ENCODE results near the gene PUSL1. TPM values are rescaled to one million over a fixed set of nuclear protein-coding genes. Genes with fewer than 3 reads are reported as not detected.

Gene PUSL1
- total RNA-seq, 2 experiments from 2014 or later: 31.3 to 57.1 TPM

DNA sequence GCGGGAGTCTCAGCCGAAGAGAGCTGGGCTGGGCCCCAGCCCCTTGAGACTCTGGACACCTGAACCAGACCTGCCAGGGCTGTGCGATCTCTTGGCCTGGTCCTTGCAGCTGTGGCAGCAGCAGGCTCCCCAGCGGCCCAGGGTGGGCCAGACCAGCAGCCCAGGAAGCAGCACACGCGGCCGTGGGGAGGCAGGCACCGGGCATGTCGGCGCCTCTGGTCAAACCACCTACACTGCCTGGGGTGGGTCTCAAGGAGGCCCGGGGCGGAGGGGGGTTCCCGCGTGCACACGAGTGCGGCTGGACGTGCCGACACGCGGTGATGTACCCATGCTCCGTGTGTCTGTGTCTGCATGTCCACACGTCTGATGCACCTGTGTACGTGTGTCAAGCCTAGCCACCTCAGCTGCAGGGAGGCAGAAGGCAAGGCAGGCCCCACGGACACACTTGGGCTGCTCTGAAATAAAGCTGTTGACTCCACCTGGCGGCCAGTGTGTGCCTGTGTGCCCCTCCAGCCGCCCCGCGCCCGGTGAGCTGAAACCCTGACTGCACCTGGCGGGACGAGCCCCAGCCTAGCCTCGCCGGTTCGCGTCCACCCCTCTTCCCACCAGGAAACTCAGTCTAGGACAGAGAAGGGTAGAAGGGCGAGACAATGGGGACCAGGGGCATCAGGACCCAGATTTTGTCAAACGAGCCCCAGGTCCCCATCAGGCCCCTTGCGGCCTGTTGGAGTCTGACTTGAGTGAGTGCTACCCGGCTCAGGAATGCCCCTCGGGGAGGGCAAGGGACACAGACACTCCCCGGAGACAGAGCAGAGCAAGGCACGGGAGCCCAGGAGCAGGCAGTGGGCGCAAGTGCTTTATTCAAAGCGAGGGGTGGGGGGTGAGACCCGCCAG is 16.6 kb upstream of the PUSL1 start:
- peak; percentile 85 for DNase-seq (ENCODE audit: low spot score)
- Histone ChIP-seq H3K9me2 (ENCODE audit: insufficient read depth, low read length) (no peaks in the 10 kb centered on the region), H3K9me3 (ENCODE audit: low read length) (no peaks in the 10 kb centered on the region), H3K4me2 (ENCODE audit: low read length) (no peak overlapping the region), H3K27ac (ENCODE audit: low read depth, low read length, poor library complexity, severe bottlenecking) (no peak overlapping the region), H3K4me3 (ENCODE audit: low read depth, low read length, poor library complexity, severe bottlenecking) (no peak overlapping the region), H3K4me1 (ENCODE audit: insufficient read depth, low read length, poor library complexity, severe bottlenecking) (no peaks in the 10 kb centered on the region), H2AFZ (ENCODE audit: low read length) (no peak overlapping the region), H4K20me1 (ENCODE audit: insufficient read depth, low read length) (no peaks in the 10 kb centered on the region), H3K36me3 (ENCODE audit: insufficient read depth, low read length) (no peaks in the 10 kb centered on the region), H3K79me2 (ENCODE audit: insufficient read depth, low read depth, low read length) (no peaks in the 10 kb centered on the region)
- intact Hi-C loops (cut with micrococcal nuclease; ENCODE audit: unreplicated experiment): loop anchor here (2.0 kb wide), 2 partner anchors 169 to 259 kb away; no protein-coding TSS in a partner anchor
- no TSS peak for BruUV-seq (replicated peaks)
- ChIA-PET CTCF (ENCODE audit: unreplicated experiment) (interaction anchor here (0.5 to 1.1 kb wide), 5 partner anchors 8 to 1125 kb away, joined by 3 to 5 read pairs (median 4); no protein-coding TSS in a partner anchor), POLR2A (no interaction called here)
- TF ChIP-seq, protein P1, sequence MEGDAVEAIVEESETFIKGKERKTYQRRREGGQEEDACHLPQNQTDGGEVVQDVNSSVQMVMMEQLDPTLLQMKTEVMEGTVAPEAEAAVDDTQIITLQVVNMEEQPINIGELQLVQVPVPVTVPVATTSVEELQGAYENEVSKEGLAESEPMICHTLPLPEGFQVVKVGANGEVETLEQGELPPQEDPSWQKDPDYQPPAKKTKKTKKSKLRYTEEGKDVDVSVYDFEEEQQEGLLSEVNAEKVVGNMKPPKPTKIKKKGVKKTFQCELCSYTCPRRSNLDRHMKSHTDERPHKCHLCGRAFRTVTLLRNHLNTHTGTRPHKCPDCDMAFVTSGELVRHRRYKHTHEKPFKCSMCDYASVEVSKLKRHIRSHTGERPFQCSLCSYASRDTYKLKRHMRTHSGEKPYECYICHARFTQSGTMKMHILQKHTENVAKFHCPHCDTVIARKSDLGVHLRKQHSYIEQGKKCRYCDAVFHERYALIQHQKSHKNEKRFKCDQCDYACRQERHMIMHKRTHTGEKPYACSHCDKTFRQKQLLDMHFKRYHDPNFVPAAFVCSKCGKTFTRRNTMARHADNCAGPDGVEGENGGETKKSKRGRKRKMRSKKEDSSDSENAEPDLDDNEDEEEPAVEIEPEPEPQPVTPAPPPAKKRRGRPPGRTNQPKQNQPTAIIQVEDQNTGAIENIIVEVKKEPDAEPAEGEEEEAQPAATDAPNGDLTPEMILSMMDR (conservative IDR thresholded peaks at IDR 0.05; ENCODE audit: low read length): peak; percentile 85
- no peak for TF ChIP-seq EZH2phosphoT487 (IDR thresholded peaks at IDR 0.05; ENCODE audit: borderline replicate concordance, low read depth, low read length)

DNA sequence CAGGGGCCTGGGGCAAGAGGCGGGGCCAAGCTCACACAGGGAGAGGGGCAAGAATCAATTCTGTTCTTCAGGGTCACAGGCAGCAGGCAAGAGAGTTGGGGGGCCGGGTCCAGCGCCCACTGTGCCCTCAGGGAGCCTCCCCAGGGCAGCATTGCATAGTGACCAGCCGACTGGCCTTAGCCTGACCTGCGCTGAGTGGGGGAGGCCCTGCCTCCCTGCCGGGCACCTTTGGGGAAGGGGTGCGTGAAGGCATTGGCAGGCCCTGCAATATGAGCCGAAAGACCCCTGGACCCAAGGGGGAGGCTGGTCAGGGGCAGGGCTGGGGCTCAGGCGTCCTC is 16.0 kb upstream of the PUSL1 start:
- intact Hi-C loops (cut with micrococcal nuclease; ENCODE audit: unreplicated experiment): loop anchor here (2.0 kb wide), 1 partner anchor 170 kb away; no protein-coding TSS in a partner anchor
- Histone ChIP-seq H3K9me3 (ENCODE audit: low read length) (no peaks in the 10 kb centered on the region), H4K20me1 (ENCODE audit: insufficient read depth, low read length) (no peaks in the 10 kb centered on the region), H3K4me1 (ENCODE audit: insufficient read depth, low read length, poor library complexity, severe bottlenecking) (no peaks in the 10 kb centered on the region), H3K4me2 (ENCODE audit: low read length) (no peak overlapping the region), H2AFZ (ENCODE audit: low read length) (no peak overlapping the region), H3K4me3 (ENCODE audit: low read depth, low read length, poor library complexity, severe bottlenecking) (no peak overlapping the region), H3K36me3 (ENCODE audit: insufficient read depth, low read length) (no peaks in the 10 kb centered on the region), H3K9me2 (ENCODE audit: insufficient read depth, low read length) (no peaks in the 10 kb centered on the region), H3K27ac (ENCODE audit: low read depth, low read length, poor library complexity, severe bottlenecking) (no peak overlapping the region), H3K79me2 (ENCODE audit: insufficient read depth, low read depth, low read length) (no peaks in the 10 kb centered on the region)
- ChIA-PET POLR2A (no interaction called here), CTCF (ENCODE audit: unreplicated experiment) (interaction anchor here (0.5 to 1.1 kb wide), 3 partner anchors 8 to 1125 kb away, joined by 3 to 5 read pairs (median 4); no protein-coding TSS in a partner anchor)
- TF ChIP-seq, protein P1 (conservative IDR thresholded peaks at IDR 0.05; ENCODE audit: low read length): no peak
- no peak for TF ChIP-seq EZH2phosphoT487 (IDR thresholded peaks at IDR 0.05; ENCODE audit: borderline replicate concordance, low read depth, low read length)
- BruUV-seq (replicated peaks): no TSS peak
- no peak for DNase-seq (ENCODE audit: low spot score)

- no peaks in the 10 kb centered on the region for H3K4me1 ChIP-seq (ENCODE audit: insufficient read depth, low read length, poor library complexity, severe bottlenecking)
- H4K20me1 ChIP-seq (ENCODE audit: insufficient read depth, low read length): no peaks in the 10 kb centered on the region
- TF ChIP-seq, protein P1 (conservative IDR thresholded peaks at IDR 0.05; ENCODE audit: low read length): no peak
- TF ChIP-seq EZH2phosphoT487 (IDR thresholded peaks at IDR 0.05; ENCODE audit: borderline replicate concordance, low read depth, low read length): no peak
- POLR2A ChIA-PET: no interaction called here
- BruUV-seq (replicated peaks): no TSS peak
- DNase-seq (ENCODE audit: low spot score): no peak
- no peaks in the 10 kb centered on the region for H3K9me3 ChIP-seq (ENCODE audit: low read length)
- no peaks in the 10 kb centered on the region for H3K36me3 ChIP-seq (ENCODE audit: insufficient read depth, low read length)
- H3K9me2 ChIP-seq (ENCODE audit: insufficient read depth, low read length): no peaks in the 10 kb centered on the region
- no peak overlapping the region for H3K4me2 ChIP-seq (ENCODE audit: low read length)
- H3K4me3 ChIP-seq (ENCODE audit: low read depth, low read length, poor library complexity, severe bottlenecking): no peak overlapping the region
- H3K27ac ChIP-seq (ENCODE audit: low read depth, low read length, poor library complexity, severe bottlenecking): no peak overlapping the region
- CTCF ChIA-PET (ENCODE audit: unreplicated experiment): no interaction called here
- no peaks in the 10 kb centered on the region for H3K79me2 ChIP-seq (ENCODE audit: insufficient read depth, low read depth, low read length)
- intact Hi-C loops (cut with micrococcal nuclease; ENCODE audit: unreplicated experiment): loop anchor here (2.0 kb wide), 1 partner anchor 170 kb away; no protein-coding TSS in a partner anchor
- no peak overlapping the region for H2AFZ ChIP-seq (ENCODE audit: low read length)
Measured at GRCh38 chr1:1292851-1293250, 15.5 kb upstream of the PUSL1 start.
